Measurements from ENCODE around the gene SNAPC2.
A peak's percentile ranks its signal among the peaks of the same experiment; 100 is the strongest.

The SNAPC2 gene, protein sequence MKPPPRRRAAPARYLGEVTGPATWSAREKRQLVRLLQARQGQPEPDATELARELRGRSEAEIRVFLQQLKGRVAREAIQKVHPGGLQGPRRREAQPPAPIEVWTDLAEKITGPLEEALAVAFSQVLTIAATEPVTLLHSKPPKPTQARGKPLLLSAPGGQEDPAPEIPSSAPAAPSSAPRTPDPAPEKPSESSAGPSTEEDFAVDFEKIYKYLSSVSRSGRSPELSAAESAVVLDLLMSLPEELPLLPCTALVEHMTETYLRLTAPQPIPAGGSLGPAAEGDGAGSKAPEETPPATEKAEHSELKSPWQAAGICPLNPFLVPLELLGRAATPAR

DNA sequence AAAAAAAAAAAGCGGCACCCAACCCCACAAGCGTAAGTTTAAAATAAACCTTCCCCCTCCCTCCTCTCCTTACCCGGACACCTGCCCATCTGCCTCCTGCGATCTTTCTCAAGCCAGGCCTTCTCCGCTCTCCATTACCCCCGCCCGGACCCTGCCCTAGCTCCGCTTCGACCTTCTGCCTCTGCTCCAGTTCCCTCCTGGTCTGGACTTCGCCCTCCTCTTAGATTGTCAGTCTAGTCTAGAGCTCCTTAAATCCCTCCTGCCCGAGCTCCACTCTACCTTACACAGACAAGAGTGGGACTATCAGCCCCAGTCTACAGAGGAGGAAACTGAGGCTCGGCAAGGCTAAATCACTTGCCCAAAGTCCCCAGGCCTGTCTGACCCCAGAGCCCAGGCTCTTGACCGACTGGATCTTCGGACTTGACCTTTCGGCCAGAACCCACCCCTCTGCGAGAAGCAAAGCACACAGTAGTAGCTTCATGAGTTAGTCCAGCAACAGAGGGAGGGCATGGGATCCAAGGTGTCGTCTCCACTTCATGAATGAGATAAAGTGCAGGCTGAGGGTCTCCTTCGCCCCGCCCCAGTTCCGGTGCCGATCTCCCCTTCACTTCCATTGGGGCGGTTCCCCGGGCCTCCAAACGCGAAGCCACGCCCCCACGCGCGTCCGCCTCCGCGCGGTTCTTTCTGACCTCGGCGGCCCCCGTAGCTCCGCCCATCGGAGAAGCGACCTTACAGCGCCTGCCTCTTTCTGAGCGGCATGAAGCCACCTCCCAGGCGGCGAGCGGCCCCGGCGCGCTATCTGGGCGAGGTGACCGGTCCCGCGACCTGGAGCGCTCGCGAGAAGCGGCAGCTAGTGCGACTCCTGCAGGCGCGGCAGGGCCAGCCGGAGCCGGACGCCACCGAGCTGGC, at the start of gene SNAPC2:
TSS of gene SNAPC2 (plus strand) at position 729 of the 909 bp plus-strand sequence. CDS start at position 758, 29 bp downstream.
- peak; percentile 90 for DNase-seq (ENCODE audit: low spot score)

- DNase-seq (ENCODE audit: low spot score): no peak
Observed at GRCh38 chr19:7870571-7871436, 49.3 kb upstream of the SNAPC2 start.

DNA sequence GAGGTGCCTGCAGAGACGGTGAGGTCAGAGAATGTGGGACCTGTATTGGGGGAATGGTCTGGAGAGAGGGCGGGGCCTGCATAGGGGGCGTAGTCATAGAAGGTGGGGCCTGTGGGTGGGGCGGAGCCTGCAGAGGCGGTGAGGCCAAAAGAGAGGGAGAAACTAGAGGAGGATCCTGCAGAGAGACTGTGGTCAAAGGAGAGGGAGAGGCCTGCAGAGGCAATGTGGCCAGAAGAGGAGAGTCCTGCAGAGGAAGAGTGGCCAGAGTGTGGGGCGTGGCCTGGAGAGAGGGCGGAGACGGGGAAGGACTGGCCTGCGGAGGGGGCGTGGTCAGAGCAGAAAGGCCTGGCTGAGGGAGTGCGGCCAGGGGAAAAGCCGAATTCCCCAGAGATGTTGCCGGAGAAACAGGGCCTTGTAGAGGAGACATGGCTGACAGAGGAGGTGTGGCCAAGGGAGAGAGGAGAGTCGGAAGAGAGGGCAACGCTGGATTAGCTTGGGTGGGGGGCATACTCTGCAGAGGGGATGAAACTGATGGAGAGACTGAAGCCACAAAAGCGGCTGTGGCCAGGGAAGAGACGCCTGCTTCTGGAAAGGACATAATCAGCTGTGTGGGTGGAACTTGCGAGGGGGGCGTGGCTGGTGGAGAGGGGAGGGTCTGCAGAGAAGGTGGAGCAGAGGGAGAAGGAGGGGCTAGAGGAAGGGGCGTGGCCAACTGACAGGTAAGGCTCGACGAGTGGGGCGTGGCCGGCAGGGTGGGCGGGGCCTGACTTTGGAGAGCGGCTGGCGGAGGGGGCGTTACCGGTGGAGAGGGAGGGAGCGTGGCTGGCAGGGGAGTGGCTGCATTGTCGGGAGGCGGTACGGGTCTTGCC, 48.5 kb upstream of the SNAPC2 start:
- DNase-seq (ENCODE audit: low spot score): no peak

DNA sequence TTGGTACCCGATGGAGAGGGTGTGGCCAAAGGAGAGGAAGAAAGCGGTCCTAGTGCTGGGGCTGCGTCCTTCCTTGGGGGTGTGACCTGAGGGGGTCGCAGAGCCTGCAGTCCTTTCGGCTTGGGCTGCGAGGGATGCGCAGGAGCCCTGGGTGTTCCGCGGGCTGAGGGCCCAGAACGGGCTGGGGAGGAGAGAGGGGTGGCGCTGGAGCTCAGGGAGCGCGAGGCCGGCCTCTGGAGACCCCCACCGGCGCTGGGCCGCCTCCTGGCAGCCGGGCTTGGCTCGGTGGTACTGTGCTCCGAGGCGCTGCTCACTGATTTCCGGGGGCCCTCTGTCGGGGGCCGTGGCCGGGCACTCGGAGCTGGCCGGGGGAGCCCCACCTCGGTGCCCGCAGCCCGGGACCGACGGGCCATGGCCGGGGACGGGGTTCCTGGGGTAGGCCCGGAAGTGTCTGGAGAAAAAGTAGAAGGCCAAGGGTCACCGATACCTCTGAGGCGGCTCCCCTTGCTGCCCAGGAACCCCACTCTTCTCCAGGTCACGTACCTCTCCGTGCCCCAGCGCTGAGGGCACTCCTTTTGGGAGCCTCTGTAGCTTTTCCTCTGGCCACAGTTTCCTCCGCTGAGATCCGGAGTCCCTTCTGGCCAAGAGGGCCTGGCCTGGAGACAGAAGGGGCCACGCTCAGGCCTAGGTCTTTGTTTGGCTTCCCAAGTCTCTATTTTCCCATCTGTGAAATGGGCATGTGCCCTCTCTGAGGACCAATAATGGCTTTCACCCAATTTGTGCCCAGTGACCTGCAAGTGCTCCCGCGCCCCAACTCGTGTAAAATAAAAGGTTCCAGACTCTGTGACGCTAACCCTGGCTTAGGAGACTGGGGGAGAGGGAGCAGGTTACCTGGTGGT, 47.6 kb upstream of the SNAPC2 start:
- no peak for DNase-seq (ENCODE audit: low spot score)

DNA sequence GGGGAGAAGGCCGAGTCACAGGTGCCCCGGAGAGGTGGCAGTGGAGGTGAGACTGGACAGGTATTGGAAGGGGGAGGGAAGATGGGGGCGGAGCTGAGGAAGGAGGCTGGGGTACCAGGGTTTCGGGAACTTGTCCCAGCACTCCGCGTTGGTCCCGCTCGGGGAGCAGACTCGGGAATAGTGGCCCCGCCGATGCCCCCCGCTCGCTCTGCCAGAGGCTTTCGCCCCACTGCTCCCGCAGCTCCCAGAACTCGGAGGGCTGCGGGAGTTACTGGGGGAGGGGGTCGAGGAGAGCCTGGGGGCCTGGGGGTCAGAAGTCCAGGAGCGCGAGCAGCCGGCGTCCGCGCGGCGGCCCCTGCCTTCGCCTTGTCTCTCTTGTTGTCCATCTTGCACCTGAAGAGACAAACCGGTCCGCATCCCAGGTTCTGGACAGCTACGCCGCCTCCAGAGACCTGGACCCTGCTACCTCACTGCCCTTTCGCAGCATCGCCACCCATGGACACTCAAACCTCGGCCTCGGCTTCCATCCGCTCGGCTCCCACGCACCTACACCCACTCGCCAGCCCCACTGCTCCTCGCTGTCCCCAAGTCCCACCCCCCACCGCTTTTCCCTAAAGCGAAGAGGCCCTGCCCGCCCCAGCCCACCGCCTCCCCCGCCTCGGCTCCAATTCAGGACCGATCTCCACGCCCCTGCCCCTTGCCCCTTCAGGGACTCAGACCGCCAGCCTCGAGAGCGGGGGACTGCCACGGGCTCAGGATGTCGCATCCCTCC, 46.6 kb upstream of the SNAPC2 start:
- DNase-seq (ENCODE audit: low spot score): no peak

DNA sequence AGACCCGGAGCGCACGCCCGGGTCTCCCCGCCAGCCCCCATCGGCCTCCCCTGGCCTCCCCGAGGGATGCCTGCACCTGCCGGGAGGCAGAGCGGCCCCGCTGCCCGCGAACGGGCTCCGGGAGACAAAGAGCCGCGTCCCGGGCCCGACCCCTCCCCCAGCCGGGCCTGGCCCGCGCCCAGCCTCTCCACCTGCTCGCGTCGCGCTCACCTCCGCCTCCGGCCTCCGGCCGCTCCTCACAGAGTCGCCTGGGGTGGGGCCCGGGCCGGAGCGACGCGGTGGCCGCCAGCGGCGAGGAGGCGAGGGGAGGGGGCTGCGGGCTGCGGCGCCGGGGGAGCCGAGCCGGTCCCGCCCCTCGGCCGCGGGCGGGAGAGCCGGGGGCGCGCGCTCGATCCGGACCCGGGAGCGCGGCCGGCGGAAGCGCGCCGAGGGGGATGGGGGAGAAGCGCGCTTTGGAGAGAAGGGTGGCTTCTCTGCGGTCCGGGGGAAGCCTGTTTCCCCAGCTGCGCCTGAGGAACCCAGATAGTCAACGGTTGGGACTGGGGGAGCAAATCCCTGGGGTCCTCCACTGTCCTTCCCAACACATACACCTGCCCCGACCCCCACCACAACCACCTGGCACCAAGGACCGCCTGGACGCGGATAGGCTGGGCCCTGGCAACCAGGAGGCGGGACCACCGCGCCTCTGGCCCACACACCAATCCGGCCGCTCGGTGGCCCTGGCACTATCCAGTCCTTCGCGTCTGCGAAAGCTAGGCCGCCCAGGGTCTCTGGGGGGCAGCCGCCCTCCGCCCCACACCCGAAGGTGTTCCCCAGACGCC, 45.9 kb upstream of the SNAPC2 start, which contains the start of gene PRR36:
TSS of gene PRR36 (minus strand) at position 315 of the 821 bp plus-strand sequence. CDS start 701 bp downstream, outside the sequence.
- no peak for DNase-seq (ENCODE audit: low spot score)

DNA sequence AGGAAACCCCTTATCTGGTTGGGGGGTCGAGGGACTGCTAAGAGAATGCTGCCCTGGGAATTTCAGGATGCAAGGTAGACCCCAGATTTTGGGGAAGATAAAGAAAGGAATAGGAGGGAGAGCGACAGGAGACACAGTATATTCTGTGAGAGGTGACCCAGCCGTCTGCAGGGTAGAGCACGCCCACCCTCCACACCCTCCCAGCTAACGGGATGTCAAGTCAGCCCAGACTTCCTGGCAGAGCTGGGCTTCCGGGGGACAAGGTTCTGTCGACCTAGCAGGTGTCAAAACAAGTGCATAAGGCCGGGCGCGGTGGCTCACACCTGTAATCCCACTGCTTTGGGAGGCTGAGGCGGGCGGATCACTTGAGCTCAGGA, 45.3 kb upstream of the SNAPC2 start:
- DNase-seq (ENCODE audit: low spot score): no peak

DNA sequence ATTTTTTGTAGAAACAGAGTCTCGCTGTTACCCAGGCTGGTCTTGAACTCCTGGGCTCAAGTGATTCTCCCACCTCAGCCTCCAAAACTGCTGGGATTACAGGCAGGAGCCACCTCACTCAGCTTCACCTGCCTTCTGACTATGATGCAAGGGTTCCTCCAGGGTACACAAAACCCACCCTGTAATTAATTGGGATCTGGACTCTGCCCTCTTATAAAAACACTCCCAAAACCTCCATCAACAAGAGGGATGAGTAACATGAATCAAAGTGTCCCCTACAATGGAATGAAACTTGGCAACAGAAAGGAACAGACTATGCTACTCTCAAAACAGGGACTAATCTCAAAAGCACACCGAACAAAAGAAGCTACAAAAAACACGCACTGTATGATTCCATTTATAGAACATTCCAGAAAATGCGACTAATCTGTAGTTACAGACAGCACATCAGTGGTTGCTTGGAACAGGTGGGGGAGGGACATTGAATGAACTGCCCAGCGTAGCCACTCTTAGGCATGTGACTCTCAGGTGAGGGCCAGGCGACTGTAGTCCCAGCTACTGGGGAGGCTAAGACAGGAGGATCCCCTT, 42.8 kb upstream of the SNAPC2 start:
- DNase-seq (ENCODE audit: low spot score): no peak

DNA sequence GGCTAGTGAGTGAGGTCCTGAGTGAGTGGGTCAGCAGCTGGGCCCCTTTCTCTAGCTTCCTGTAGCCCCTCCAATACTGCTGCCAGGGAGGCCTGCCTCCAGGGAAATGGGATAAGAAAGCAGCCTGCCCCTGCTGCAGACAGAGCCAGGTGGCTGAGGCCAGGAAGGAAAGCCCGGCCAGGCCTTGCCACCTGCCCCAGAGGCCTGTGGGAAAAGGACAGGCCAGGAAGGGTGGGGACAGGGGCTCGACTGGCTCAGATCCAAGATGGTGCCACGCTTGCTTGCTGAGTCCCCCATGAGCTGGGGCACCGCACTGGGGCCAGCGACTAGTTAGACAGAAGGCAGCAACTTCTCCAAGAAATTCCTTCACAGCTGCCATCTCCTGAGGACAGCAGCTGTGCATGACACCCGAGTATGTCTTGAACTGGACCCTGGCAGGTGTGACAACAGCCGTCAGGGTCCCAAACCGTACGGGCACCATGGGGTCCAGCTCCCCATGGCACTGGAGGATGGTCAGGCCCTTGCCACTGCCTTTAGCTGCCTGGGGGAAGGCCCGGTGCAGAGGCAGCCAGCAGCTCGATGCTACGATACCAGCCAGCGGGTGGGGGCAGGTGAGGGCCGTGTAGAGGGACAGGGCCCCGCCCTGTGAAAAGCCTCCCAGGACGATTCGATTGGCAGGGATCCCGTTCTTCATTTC, 40.9 kb upstream of the SNAPC2 start:
- no peak for DNase-seq (ENCODE audit: low spot score)

- DNase-seq (ENCODE audit: low spot score): no peak
Observed at GRCh38 chr19:7879836-7880235, 40.3 kb upstream of the SNAPC2 start.

DNA sequence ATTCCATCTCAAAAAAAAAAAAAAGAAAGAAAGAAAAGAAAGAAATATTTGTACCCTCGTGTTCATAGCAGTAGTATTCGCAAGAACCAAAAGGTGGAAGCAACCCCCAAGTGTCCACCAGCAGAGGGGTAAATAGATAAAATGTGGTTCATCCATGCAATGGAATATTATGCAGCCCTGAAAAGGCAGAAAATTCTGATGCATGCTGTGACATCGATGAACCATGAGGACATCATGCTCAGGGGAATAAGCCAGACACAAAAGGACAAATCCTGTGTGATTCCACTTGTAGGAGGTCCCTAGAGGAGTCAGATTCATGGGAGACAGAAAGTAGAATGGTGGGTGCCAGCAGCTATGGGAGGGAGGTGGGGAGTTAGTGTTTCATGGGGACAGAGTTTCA, 38.2 kb upstream of the SNAPC2 start:
- DNase-seq (ENCODE audit: low spot score): no peak

- DNase-seq (ENCODE audit: low spot score): no peak
Observed at GRCh38 chr19:7883105-7883504, 37.0 kb upstream of the SNAPC2 start.

GRCh38 chr19:7883796-7884570, 36.2 kb upstream of the SNAPC2 start:
- DNase-seq (ENCODE audit: low spot score): no peak

DNA sequence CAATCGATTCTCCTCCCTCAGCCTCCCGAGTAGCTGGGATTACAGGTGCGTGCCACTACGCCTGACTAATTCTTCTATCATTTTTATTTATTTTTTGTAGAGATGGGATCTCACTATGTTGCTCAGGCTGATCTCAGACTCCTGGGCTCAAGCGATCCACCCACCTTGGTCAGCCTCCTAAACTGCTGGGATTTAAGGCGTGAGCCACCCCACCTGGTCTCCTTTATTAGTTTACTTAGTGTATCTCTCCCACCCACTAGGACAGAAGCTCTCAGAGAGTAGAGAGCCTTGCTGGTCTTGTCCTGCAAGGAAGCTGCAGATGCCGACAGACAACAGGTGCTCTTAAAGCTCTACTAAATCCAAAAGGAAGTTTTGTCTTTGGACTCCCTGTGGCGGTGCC, 34.3 kb upstream of the SNAPC2 start:
- DNase-seq (ENCODE audit: low spot score): no peak

DNA sequence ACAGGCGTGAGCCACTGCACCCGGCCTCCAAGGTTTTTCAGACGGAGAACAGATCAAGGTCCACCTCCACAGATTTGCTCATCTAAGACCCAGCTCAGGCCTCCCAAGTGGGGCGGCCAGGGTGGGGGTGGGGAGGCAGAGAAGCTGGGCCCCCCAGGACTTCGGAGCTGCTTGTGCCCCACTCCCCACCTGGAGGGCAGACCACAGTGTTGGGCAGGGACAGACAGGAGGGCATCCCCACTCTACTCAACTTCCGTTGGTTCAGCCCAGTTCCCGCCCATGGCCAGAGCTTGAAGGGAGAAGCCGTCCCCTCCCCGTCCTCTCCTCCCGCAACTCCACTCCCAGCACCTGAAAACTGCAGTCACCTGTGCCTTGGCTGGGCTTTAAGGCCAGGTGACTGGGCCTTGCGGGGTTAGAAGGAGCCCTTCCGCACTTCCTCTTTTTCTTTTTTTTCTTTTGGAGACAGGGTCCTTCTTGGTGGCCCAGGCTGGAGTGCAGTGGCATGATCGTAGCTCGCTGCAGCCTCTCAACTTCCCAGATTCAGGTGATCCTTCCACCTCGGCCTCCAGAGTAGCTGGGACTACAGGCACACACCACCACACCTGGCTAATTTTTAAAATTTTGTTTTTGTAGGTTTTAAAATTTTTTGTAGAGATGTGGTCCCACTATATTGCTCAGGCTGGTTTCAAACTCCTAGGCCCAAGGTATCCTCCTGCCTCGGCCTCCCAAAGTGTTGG, 32.6 kb upstream of the SNAPC2 start:
- DNase-seq (ENCODE audit: low spot score): no peak
